Gastrocnemius medialis (tissue), 4 donors: ENCODE results near the gene C16orf95.

Experiments
- CTCF ChIP-seq, 5 experiments: fragments of 450-650 bp in 3 of 5; fragments of 200-600 bp in 2 of 5; sonication (generic) in 2 of 5; IDR thresholded peaks in 4 of 5; conservative IDR thresholded peaks in 1 of 5; 1 replicate in 4 of 5; 2 replicates in 1 of 5; pipeline ENCODE4 v1.5.1; 2016 to 2019; ENCODE audit warnings: antibody characterized with exemption in 5 of 5, mild to moderate bottlenecking in 3 of 5, moderate library complexity in 3 of 5
- POLR2A ChIP-seq, 2 donors: fragments of 450-650 bp; IDR thresholded peaks; one replicate each; pipeline ENCODE4 v1.6.1; 2017; ENCODE audit warnings: antibody characterized with exemption in 2 of 2, mild to moderate bottlenecking in 2 of 2, moderate library complexity in 2 of 2

GRCh38 chr16:87308826-87309225 is 8.4 kb downstream of the C16orf95 start:
- TF ChIP-seq CTCF (IDR thresholded peaks at IDR 0.05 in 4 of 5, conservative IDR thresholded peaks at IDR 0.05 in 1 of 5) (no peak), POLR2A (IDR thresholded peaks at IDR 0.05) (no peak)
